Colonic mucosa (tissue), 4 donors: ENCODE data around the gene DPY19L1. TPM values are rescaled to one million over a fixed set of nuclear protein-coding genes. Genes with fewer than 3 reads are reported as not detected.
A peak's percentile ranks its signal among the peaks of the same experiment; 100 is the strongest.
"Not testable (repeated sequence)": the region's sequence is repeated elsewhere in the genome, so short reads cannot be mapped to it uniquely, and the experiment has no call there.

Experiments
- DNase-seq: peaks from one replicate; pipeline ENCODE4 v3.0.0-alpha.2; 2020
- H3K27ac ChIP-seq: fragments of 200-600 bp; one replicate; pipeline ENCODE4 v1.8.0; 2021
- H3K27me3 ChIP-seq: fragments of 200-600 bp; one replicate; pipeline ENCODE4 v1.8.0; 2021
- H3K36me3 ChIP-seq: fragments of 200-600 bp; one replicate; pipeline ENCODE4 v1.8.0; 2021
- H3K4me1 ChIP-seq: fragments of 200-600 bp; one replicate; pipeline ENCODE4 v1.8.0; 2021; ENCODE audit warnings: mild to moderate bottlenecking
- H3K4me3 ChIP-seq: fragments of 200-600 bp; one replicate; pipeline ENCODE4 v1.8.0; 2021
- H3K9ac ChIP-seq, 2 donors: one replicate each; pipeline ENCODE4 v1.7.0; 2013; ENCODE audit warnings: control low read depth in 2 of 2, low read depth in 2 of 2, low read length in 2 of 2
- H3K9me3 ChIP-seq: fragments of 200-600 bp; one replicate; pipeline ENCODE4 v1.8.0; 2021
- CTCF ChIP-seq: fragments of 200-600 bp; IDR thresholded peaks from one replicate; pipeline ENCODE4 v1.8.0; 2022; ENCODE audit warnings: antibody characterized with exemption, mild to moderate bottlenecking
- intact Hi-C: fragments of 100-400 bp; cut with DNase I; formaldehyde crosslinking; loops from one replicate; pipeline ENCODE4 v1.14.1; 2022
- total RNA-seq, 2 donors: library from RNA; stranded (reverse); fragmentation: NEBNext Ultra II Directional in 1 of 2; extraction: Animal tissue kit (Norgen Biotek cat#: 25700) in 1 of 2; gene quantifications; one replicate each; pipeline ENCODE4 v1.2.1, GENCODE V29; 2021
- donor health status: healthy.
- donor health status: DM: no; HTN: no; CAD: no.
- donor health status: DM: no; HTN: no; CAD: no.

The DPY19L1 gene
- total RNA-seq, 2 donors from 2014 or later: 21.9 to 26.2 TPM

GRCh38 chr7:34991938-34992840 is 45.1 kb downstream of the DPY19L1 start:
- H3K36me3 ChIP-seq: peaks cover 4% of the 10 kb centered on the region
- DNase-seq: no peak
- no peak overlapping the region for H3K4me3 ChIP-seq
- TF ChIP-seq CTCF: no peak
- no peaks in the 10 kb centered on the region for H3K9me3 ChIP-seq
- H3K27me3 ChIP-seq: no peaks in the 10 kb centered on the region
- peak overlapping the region; percentile 35 for H3K27ac ChIP-seq
- intact Hi-C loops: no loop called here
- H3K4me1 ChIP-seq: no peaks in the 10 kb centered on the region
- no peak overlapping the region for H3K9ac ChIP-seq

GRCh38 chr7:34988442-34989125 is 48.7 kb downstream of the DPY19L1 start:
- H3K9me3 ChIP-seq, H3K4me3 ChIP-seq, intact Hi-C loops, DNase-seq, H3K36me3 ChIP-seq, H3K9ac ChIP-seq, H3K27me3 ChIP-seq, H3K27ac ChIP-seq, H3K4me1 ChIP-seq: not testable (repeated sequence)

DNA sequence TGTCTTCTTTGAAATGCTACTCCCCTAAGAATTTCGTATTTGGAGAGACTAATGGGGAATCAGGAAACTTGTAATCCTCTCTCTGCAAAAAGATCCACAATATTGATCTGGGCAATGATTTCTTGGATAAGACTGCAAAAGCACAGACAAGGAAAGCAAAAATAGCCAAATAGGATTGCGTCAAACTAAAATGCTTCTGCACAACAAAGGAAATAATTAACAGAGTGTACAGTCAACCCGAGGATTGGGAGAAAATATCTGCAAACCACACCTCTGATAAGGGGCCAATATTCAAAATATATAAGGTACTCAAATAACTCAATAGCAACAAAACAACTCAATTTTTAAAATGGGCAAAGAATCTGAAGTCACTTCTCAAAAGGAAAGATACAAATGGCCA is 52.1 kb downstream of the DPY19L1 start:
- H3K9me3 ChIP-seq, H3K4me3 ChIP-seq, H3K27ac ChIP-seq, intact Hi-C loops, H3K36me3 ChIP-seq, H3K27me3 ChIP-seq, H3K4me1 ChIP-seq, H3K9ac ChIP-seq, DNase-seq: not testable (repeated sequence)

DNA sequence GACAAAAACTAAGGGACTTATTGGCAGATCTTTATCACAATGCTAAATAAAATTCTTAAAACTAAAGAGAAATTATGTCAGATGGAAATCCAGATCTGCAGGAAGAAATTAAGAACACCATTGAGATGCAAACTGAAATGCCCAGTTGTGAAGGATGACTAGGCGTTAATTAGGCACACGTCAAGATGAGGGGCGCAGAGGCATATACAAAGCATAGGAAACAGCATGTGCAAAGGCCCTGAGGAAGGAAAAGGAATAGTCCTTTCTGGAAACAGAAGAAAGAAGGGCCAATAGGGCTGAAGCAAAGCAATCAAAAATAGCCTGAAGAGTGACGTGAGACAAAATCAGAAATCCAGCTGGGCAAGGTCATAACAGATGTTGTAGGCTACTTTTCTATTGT is 53.1 kb downstream of the DPY19L1 start:
- H3K27me3 ChIP-seq, DNase-seq, H3K9ac ChIP-seq, H3K27ac ChIP-seq, H3K9me3 ChIP-seq, H3K4me3 ChIP-seq, H3K36me3 ChIP-seq, H3K4me1 ChIP-seq, intact Hi-C loops: not testable (repeated sequence)

GRCh38 chr7:34982371-34983019 is 54.8 kb downstream of the DPY19L1 start:
- Histone ChIP-seq H3K9me3 (no peaks in the 10 kb centered on the region), H3K4me1 (no peaks in the 10 kb centered on the region), H3K9ac (no peak overlapping the region), H3K4me3 (no peak overlapping the region), H3K27ac (no peak overlapping the region), H3K27me3 (no peaks in the 10 kb centered on the region), H3K36me3 (no peaks in the 10 kb centered on the region)
- no peak for TF ChIP-seq CTCF
- DNase-seq: no peak
- intact Hi-C loops: no loop called here

GRCh38 chr7:34979124-34979523 is 58.2 kb downstream of the DPY19L1 start:
- DNase-seq, H3K27me3 ChIP-seq, H3K9ac ChIP-seq, H3K27ac ChIP-seq, H3K9me3 ChIP-seq, H3K4me1 ChIP-seq, H3K4me3 ChIP-seq, H3K36me3 ChIP-seq, intact Hi-C loops: not testable (repeated sequence)

- Histone ChIP-seq H3K4me1 (no peaks in the 10 kb centered on the region), H3K27ac (no peak overlapping the region), H3K9ac (no peak overlapping the region), H3K9me3 (no peaks in the 10 kb centered on the region), H3K4me3 (no peak overlapping the region), H3K36me3 (no peaks in the 10 kb centered on the region), H3K27me3 (no peaks in the 10 kb centered on the region)
- TF ChIP-seq CTCF: no peak
- intact Hi-C loops: no loop called here
- no peak for DNase-seq
These were observed 63.9 kb downstream of the DPY19L1 start for GRCh38 chr7:34973400-34973760.

DNA sequence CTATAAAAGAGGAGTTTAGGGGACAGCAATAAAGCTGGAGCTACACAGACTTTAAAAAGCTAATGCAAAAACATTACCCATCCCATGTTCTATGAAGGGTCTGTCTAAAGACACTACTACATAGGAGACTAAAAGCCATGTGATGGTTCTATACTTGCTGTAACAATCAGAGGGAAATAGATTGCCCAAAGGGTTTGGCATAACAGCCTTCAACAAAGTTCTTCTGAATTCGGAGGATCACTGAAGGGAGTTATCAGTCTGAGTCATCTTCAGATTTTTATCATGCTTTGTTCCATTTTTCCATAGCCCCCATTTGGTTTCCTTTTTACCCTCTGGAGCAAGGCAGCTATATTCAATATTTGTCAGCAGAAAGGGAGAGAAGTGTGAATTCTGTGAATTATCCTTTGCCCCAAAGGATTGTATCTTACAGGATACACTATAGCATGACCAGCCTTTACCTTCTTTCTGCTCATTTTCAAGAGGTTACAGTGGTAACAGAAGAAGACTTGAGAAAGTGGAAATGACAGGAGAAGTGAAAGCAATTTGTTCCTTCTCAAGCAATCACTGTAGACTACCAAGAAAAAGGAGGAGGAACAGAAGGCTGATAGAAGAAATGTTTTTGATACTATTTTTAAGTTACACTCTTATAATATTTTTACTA is 64.4 kb downstream of the DPY19L1 start:
- H3K4me3 ChIP-seq, H3K9me3 ChIP-seq, H3K27me3 ChIP-seq, H3K9ac ChIP-seq, H3K4me1 ChIP-seq, intact Hi-C loops, H3K36me3 ChIP-seq, H3K27ac ChIP-seq, DNase-seq: not testable (repeated sequence)

DNA sequence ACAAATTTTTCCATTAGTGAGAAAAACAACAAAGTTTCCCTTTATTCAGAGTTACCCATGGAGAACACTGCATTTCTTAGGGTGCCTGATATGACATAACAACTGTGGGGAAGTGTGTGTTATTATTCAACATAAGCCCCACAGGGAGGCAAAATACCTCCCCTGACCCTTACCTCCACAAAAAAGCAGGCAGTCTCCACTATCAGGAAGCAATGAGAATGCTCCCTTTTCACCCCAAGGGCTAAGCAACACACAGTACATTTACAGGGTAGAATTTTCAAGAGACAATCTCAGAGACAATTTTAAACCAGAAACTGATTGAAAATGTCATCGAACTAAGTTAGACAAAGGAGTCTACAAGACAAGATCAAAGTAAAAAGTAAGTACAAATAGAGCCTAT is 69.5 kb downstream of the DPY19L1 start:
- DNase-seq, H3K27ac ChIP-seq, intact Hi-C loops, H3K9ac ChIP-seq, H3K27me3 ChIP-seq, H3K4me3 ChIP-seq, H3K36me3 ChIP-seq, H3K4me1 ChIP-seq, H3K9me3 ChIP-seq: not testable (repeated sequence)

DNA sequence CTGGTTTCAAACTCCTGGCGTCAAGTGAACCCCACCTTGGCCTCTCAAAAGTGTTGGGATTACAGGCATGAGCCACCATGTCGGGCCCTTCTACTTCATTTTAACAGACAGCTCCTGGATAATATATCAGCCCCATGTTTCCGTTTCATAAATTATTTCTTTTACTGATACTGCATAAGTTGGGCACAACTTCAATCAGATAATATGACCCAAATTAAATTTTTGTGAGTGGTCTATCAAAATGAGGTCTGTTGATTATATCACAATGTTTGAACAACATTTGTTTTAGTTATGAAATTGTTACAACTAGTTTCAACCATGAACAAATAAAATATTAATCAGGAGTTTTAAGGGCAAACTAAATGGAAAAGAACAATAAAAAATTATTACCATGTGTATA is 70.8 kb downstream of the DPY19L1 start:
- H3K4me3 ChIP-seq, H3K27ac ChIP-seq, H3K4me1 ChIP-seq, intact Hi-C loops, H3K9me3 ChIP-seq, H3K27me3 ChIP-seq, H3K9ac ChIP-seq, DNase-seq, H3K36me3 ChIP-seq: not testable (repeated sequence)
